ENCODE data around the gene ARMC9.
"Not testable (repeated sequence)": the region's sequence is repeated elsewhere in the genome, so short reads cannot be mapped to it uniquely, and the experiment has no call there.

- not testable (repeated sequence) for TF ChIP-seq CTCF, POLR2A (IDR thresholded peaks at IDR 0.05)
Observed at GRCh38 chr2:231197196-231197595, 1.2 kb upstream of the ARMC9 start.

Data from body of pancreas (tissue), 4 donors.